Osteoblast (primary cell): ENCODE results near the gene ZNF768. TPM values are rescaled to one million over a fixed set of nuclear protein-coding genes. Genes with fewer than 3 reads are reported as not detected.

Experiments
- DNase-seq: peaks from one replicate; pipeline ENCODE4 v3.0.0; 2011; ENCODE audit warnings: low spot score, mixed read lengths; ENCODE audit not compliant: insufficient read length; ENCODE audit errors: missing footprints
- H2AFZ ChIP-seq: 2 replicates; pipeline ENCODE4 v1.6.0; 2011; ENCODE audit warnings: mild to moderate bottlenecking, low read length
- H3K27ac ChIP-seq: 2 replicates; pipeline ENCODE4 v1.5.1; 2011; ENCODE audit warnings: mild to moderate bottlenecking, low read depth, low read length, moderate library complexity
- H3K27me3 ChIP-seq: 2 replicates; pipeline ENCODE4 v1.6.0; 2012; ENCODE audit warnings: mild to moderate bottlenecking, control low read depth, inconsistent platforms, low read length, moderate library complexity; ENCODE audit not compliant: insufficient read depth
- H3K36me3 ChIP-seq: 2 replicates; pipeline ENCODE4 v1.5.1; 2011; ENCODE audit warnings: mild to moderate bottlenecking, low read length, control low read depth, moderate library complexity; ENCODE audit not compliant: insufficient read depth
- H3K4me1 ChIP-seq: 2 replicates; pipeline ENCODE4 v1.5.1; 2011; ENCODE audit warnings: mild to moderate bottlenecking, low read length, control low read depth, moderate library complexity; ENCODE audit not compliant: insufficient read depth
- H3K4me2 ChIP-seq: 2 replicates; pipeline ENCODE4 v1.6.0; 2011; ENCODE audit warnings: mild to moderate bottlenecking, low read length; ENCODE audit not compliant: insufficient read depth
- H3K4me3 ChIP-seq: fragments of 200-600 bp; sonication (generic); 3 replicates; pipeline ENCODE4 v1.5.1; 2012; ENCODE audit warnings: mild to moderate bottlenecking, low read length, inconsistent platforms; ENCODE audit not compliant: insufficient read depth
- H3K79me2 ChIP-seq: 2 replicates; pipeline ENCODE4 v1.6.0; 2012; ENCODE audit warnings: mild to moderate bottlenecking, low read length, control low read depth, inconsistent platforms; ENCODE audit not compliant: insufficient read depth
- H3K9me3 ChIP-seq: 2 replicates; pipeline ENCODE4 v1.5.1; 2011; ENCODE audit warnings: low read depth, low read length, control low read depth
- H4K20me1 ChIP-seq: 2 replicates; pipeline ENCODE4 v1.6.0; 2012; ENCODE audit warnings: mild to moderate bottlenecking, low read length, control low read depth; ENCODE audit not compliant: insufficient read depth
- total RNA-seq: library from RNA; depleted of rRNA; stranded (reverse); fragments of >200 nt; gene quantifications from 2 replicates; pipeline ENCODE4 v1.2.3, GENCODE V29; 2012
- TF ChIP-seq, protein P1 (sequence below): IDR thresholded peaks from 2 replicates; pipeline ENCODE4 v1.5.1; 2011; ENCODE audit warnings: mild to moderate bottlenecking, low read depth, low read length, moderate library complexity; ENCODE audit errors: extremely low read depth

ZNF768 gene
- total RNA-seq, 1 donor: 25.0 TPM

DNA sequence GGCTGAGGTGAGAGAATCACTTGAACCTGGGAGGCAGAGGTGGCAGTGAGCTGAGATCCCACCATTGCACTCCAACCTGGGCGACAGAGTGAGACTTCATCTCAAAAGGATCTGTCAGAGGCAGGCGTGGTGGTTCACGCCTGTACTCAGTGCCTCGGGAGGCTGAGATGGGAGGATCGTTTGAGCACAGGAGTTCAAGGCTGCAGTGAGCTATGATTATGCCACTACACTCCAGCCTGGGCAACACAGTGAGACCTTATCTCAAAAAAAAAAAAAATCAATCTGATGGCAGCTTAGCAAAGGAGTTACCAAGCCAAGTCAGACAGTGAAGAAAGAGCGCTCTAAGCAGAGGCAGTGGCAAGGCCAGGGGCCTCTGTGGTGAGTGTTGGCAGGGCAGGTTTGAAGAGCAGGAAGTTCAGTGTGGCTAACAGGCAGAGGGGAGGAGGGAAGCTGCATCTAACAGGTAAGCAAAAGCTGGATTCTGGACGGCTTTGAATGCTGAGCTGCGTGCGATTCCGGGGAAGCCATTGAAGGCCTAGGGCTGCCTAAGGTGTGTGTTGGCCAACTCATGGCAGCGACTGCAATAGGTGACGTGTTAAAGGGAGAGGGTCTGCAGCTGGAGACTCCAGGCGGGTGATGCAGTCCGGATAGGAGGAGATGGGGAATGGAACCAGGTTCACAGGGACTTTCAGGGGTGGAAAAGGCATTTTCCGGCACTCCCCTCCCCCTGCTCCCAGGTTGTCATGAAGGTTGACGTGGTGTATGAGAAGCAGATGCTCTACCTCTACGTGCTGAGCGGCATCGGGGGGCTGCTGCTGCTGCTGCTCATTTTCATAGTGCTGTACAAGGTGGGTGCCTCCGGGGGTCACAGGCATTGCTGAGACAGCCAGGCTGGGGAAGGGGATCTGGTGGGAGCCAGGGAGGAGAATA, 7.0 kb downstream of the ZNF768 start:
- H2AFZ ChIP-seq: no peak overlapping the region
- H3K27ac ChIP-seq: no peak overlapping the region
- no peak for DNase-seq
- TF ChIP-seq, protein P1, sequence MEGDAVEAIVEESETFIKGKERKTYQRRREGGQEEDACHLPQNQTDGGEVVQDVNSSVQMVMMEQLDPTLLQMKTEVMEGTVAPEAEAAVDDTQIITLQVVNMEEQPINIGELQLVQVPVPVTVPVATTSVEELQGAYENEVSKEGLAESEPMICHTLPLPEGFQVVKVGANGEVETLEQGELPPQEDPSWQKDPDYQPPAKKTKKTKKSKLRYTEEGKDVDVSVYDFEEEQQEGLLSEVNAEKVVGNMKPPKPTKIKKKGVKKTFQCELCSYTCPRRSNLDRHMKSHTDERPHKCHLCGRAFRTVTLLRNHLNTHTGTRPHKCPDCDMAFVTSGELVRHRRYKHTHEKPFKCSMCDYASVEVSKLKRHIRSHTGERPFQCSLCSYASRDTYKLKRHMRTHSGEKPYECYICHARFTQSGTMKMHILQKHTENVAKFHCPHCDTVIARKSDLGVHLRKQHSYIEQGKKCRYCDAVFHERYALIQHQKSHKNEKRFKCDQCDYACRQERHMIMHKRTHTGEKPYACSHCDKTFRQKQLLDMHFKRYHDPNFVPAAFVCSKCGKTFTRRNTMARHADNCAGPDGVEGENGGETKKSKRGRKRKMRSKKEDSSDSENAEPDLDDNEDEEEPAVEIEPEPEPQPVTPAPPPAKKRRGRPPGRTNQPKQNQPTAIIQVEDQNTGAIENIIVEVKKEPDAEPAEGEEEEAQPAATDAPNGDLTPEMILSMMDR: no peak
- H3K79me2 ChIP-seq: no peaks in the 10 kb centered on the region
- no peaks in the 10 kb centered on the region for H3K4me1 ChIP-seq
- H3K27me3 ChIP-seq: no peaks in the 10 kb centered on the region
- no peaks in the 10 kb centered on the region for H4K20me1 ChIP-seq
- H3K9me3 ChIP-seq: no peaks in the 10 kb centered on the region
- H3K4me2 ChIP-seq: no peak overlapping the region
- peaks cover 2% of the 10 kb centered on the region for H3K36me3 ChIP-seq
- H3K4me3 ChIP-seq: no peak overlapping the region

DNA sequence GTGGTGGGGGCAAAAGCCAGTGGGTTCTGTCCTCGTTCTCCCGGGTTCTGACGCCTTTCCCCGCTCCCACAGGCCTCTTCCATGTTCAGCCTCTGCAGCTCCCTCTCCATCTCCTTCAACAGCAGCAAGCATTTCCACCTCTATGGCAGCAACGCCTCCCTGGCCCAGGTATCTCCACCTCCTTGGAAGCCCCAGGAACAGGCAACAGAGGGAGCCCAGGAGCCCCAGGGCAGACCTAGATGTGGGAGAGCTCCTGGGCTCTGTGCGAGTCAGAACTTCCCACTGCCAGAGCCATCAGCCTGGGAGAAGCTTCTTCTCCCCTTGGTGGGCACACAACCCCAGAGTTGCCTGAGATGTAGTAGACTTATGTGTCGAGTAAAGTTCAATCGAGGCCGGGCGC, 7.8 kb downstream of the ZNF768 start:
- H3K4me2 ChIP-seq: no peak overlapping the region
- no peak overlapping the region for H2AFZ ChIP-seq
- H3K27me3 ChIP-seq: no peaks in the 10 kb centered on the region

DNA sequence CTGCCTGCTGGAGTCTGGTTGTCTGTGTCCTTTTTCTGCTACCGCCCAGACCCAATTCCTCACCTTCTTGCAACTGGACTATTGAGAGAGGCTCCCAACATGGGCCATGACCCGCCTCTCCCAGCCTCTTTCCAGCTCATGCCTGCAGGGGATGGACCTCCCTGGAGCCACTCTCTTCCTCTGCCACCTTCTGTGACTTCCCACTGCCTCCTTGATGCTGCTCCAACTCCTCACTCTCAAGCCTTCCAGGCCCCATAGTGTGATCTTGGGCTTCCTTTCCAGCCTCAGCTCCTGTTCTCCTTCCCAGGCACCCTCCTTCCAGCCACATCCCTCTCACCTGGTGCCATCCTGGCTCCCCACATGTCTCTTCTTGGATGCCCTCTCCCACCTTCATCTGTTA, 11.1 kb downstream of the ZNF768 start:
- H3K27me3 ChIP-seq: peaks cover 5% of the 10 kb centered on the region
- no peaks in the 10 kb centered on the region for H3K79me2 ChIP-seq
- no peak overlapping the region for H3K4me3 ChIP-seq
- TF ChIP-seq, protein P1: no peak
- H2AFZ ChIP-seq: no peak overlapping the region
- no peak overlapping the region for H3K27ac ChIP-seq
- no peaks in the 10 kb centered on the region for H3K9me3 ChIP-seq
- no peaks in the 10 kb centered on the region for H3K4me1 ChIP-seq
- no peaks in the 10 kb centered on the region for H3K36me3 ChIP-seq
- no peak overlapping the region for H3K4me2 ChIP-seq
- DNase-seq: peak; percentile 42
- no peaks in the 10 kb centered on the region for H4K20me1 ChIP-seq

More for the DNA sequence above, 7.8 kb downstream of the ZNF768 start:
- no peak overlapping the region for H3K27ac ChIP-seq
- H4K20me1 ChIP-seq: no peaks in the 10 kb centered on the region
- TF ChIP-seq, protein P1: no peak
- no peak for DNase-seq
- H3K4me1 ChIP-seq: no peaks in the 10 kb centered on the region
- no peaks in the 10 kb centered on the region for H3K36me3 ChIP-seq
- no peaks in the 10 kb centered on the region for H3K79me2 ChIP-seq
- no peaks in the 10 kb centered on the region for H3K9me3 ChIP-seq
- H3K4me3 ChIP-seq: no peak overlapping the region

DNA sequence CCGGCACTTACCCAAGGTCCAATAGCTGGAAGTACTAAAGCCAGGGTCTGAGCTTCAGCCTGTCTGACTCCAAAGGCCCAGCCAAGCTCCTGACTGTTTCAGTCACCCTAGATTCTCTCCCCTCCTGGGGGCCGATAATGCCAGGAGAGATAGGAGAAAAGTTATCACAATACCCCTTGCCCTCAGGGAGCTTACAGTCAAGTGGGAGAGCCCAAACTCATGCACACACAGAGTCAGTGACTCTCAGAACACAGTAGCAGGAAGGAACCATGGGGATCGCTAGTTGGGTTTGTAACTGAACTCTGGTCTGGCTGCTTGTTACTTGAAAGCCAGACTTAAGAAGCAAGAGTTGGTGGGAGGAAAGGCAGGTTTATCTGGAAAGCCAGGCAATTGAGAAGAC, 14.9 kb downstream of the ZNF768 start:
- H4K20me1 ChIP-seq: no peaks in the 10 kb centered on the region
- TF ChIP-seq, protein P1: no peak
- no peak for DNase-seq
- no peak overlapping the region for H3K4me2 ChIP-seq
- H3K9me3 ChIP-seq: no peaks in the 10 kb centered on the region
- no peaks in the 10 kb centered on the region for H3K79me2 ChIP-seq
- H3K27me3 ChIP-seq: peaks cover 5% of the 10 kb centered on the region
- no peaks in the 10 kb centered on the region for H3K36me3 ChIP-seq
- H3K4me1 ChIP-seq: no peaks in the 10 kb centered on the region
- no peak overlapping the region for H3K27ac ChIP-seq
- H2AFZ ChIP-seq: no peak overlapping the region
- H3K4me3 ChIP-seq: no peak overlapping the region
